Measurements from ENCODE around the gene DGCR2. TPM values are rescaled to one million over a fixed set of nuclear protein-coding genes. Genes with fewer than 3 reads are reported as not detected.
"Not testable (repeated sequence)": the region's sequence is repeated elsewhere in the genome, so short reads cannot be mapped to it uniquely, and the experiment has no call there.

Gene DGCR2
- total and polyA plus RNA-seq, 4 donors: 19.7 to 43.5 (median 32.2) TPM

- Histone ChIP-seq H3K9me3 (ENCODE audit: control insufficient read depth, low read length) (no peaks in the 10 kb centered on the region), H3K27ac (ENCODE audit: low read depth in 1 of 2, low read length in 2 of 2) (no peak overlapping the region), H3K36me3 (ENCODE audit: control insufficient read depth in 1 of 2, insufficient read depth in 2 of 2, low read length in 1 of 2) (peaks cover 2 to 9% of the 10 kb centered on the region in 2 donors), H3K4me3 (ENCODE audit: low read length in 2 of 2) (no peak overlapping the region), H3K27me3 (ENCODE audit: control insufficient read depth in 1 of 2, insufficient read depth in 2 of 2, low read length in 1 of 2) (no peaks in the 10 kb centered on the region), H3K4me1 (ENCODE audit: control insufficient read depth in 1 of 2, insufficient read depth in 2 of 2, low read length in 2 of 2) (no peaks in the 10 kb centered on the region)
- ATAC-seq (ENCODE audit: low FRiP score) (no peak), DNase-seq (peak; percentile 9 to 16)
- intact Hi-C loops (cut with DNase I): no loop called here
- 82 to 85% methylated on average over 8 of the region's 8 CpGs for WGBS, 2 donors
These were observed 82.8 kb downstream of the DGCR2 start for GRCh38 chr22:19039448-19039780.

- H3K36me3 ChIP-seq (ENCODE audit: control insufficient read depth in 1 of 2, insufficient read depth in 2 of 2, low read length in 1 of 2): peaks cover 2 to 9% of the 10 kb centered on the region in 2 donors
- no peaks in the 10 kb centered on the region for H3K27me3 ChIP-seq (ENCODE audit: control insufficient read depth in 1 of 2, insufficient read depth in 2 of 2, low read length in 1 of 2)
- intact Hi-C loops (cut with DNase I): no loop called here
- DNase-seq (peak; percentile 32 to 57), ATAC-seq (ENCODE audit: low FRiP score) (no peak)
- H3K27ac ChIP-seq (ENCODE audit: low read depth in 1 of 2, low read length in 2 of 2): no peak overlapping the region
- H3K4me3 ChIP-seq (ENCODE audit: low read length in 2 of 2): no peak overlapping the region
- no peaks in the 10 kb centered on the region for H3K9me3 ChIP-seq (ENCODE audit: control insufficient read depth, low read length)
- WGBS, 2 donors: 89% methylated on average over 24 of the region's 24 CpGs
- H3K4me1 ChIP-seq (ENCODE audit: control insufficient read depth in 1 of 2, insufficient read depth in 2 of 2, low read length in 2 of 2): no peaks in the 10 kb centered on the region
These were observed 83.3 kb downstream of the DGCR2 start for GRCh38 chr22:19038728-19039447.

GRCh38 chr22:19038164-19038546 is 84.1 kb downstream of the DGCR2 start:
- H3K27me3 ChIP-seq (ENCODE audit: control insufficient read depth in 1 of 2, insufficient read depth in 2 of 2, low read length in 1 of 2): no peaks in the 10 kb centered on the region
- no peaks in the 10 kb centered on the region for H3K4me1 ChIP-seq (ENCODE audit: control insufficient read depth in 1 of 2, insufficient read depth in 2 of 2, low read length in 2 of 2)
- H3K9me3 ChIP-seq (ENCODE audit: control insufficient read depth, low read length): no peaks in the 10 kb centered on the region
- ATAC-seq (ENCODE audit: low FRiP score): no peak
- intact Hi-C loops (cut with DNase I): no loop called here
- H3K4me3 ChIP-seq (ENCODE audit: low read length in 2 of 2): no peak overlapping the region
- H3K36me3 ChIP-seq (ENCODE audit: control insufficient read depth in 1 of 2, insufficient read depth in 2 of 2, low read length in 1 of 2): peaks cover 2 to 9% of the 10 kb centered on the region in 2 donors
- H3K27ac ChIP-seq (ENCODE audit: low read depth in 1 of 2, low read length in 2 of 2): no peak overlapping the region
- WGBS, 2 donors: 89 to 91% methylated on average over 5 of the region's 5 CpGs
- peak; percentile 21 to 59 for DNase-seq

GRCh38 chr22:19037282-19038163 is 84.7 kb downstream of the DGCR2 start:
- intact Hi-C loops (cut with DNase I): no loop called here
- H3K27me3 ChIP-seq (ENCODE audit: control insufficient read depth in 1 of 2, insufficient read depth in 2 of 2, low read length in 1 of 2): no peaks in the 10 kb centered on the region
- H3K4me1 ChIP-seq (ENCODE audit: control insufficient read depth in 1 of 2, insufficient read depth in 2 of 2, low read length in 2 of 2): no peaks in the 10 kb centered on the region
- H3K9me3 ChIP-seq (ENCODE audit: control insufficient read depth, low read length): no peaks in the 10 kb centered on the region
- no peak for ATAC-seq (ENCODE audit: low FRiP score)
- H3K27ac ChIP-seq (ENCODE audit: low read depth in 1 of 2, low read length in 2 of 2): no peak overlapping the region
- no peak overlapping the region for H3K4me3 ChIP-seq (ENCODE audit: low read length in 2 of 2)
- H3K36me3 ChIP-seq (ENCODE audit: control insufficient read depth in 1 of 2, insufficient read depth in 2 of 2, low read length in 1 of 2): peaks cover 2 to 9% of the 10 kb centered on the region in 2 donors
- WGBS, 2 donors: 84 to 88% methylated on average over 17 of the region's 17 CpGs
- peak in 1 of 2 donors; percentile 55 for DNase-seq

GRCh38 chr22:19036523-19037273 is 85.5 kb downstream of the DGCR2 start:
- Histone ChIP-seq H3K27me3 (ENCODE audit: control insufficient read depth in 1 of 2, insufficient read depth in 2 of 2, low read length in 1 of 2) (no peaks in the 10 kb centered on the region), H3K4me1 (ENCODE audit: control insufficient read depth in 1 of 2, insufficient read depth in 2 of 2, low read length in 2 of 2) (no peaks in the 10 kb centered on the region), H3K36me3 (ENCODE audit: control insufficient read depth in 1 of 2, insufficient read depth in 2 of 2, low read length in 1 of 2) (peaks cover 0 to 9% of the 10 kb centered on the region in 2 donors), H3K4me3 (ENCODE audit: low read length in 2 of 2) (no peak overlapping the region), H3K9me3 (ENCODE audit: control insufficient read depth, low read length) (no peaks in the 10 kb centered on the region), H3K27ac (ENCODE audit: low read depth in 1 of 2, low read length in 2 of 2) (no peak overlapping the region)
- DNase-seq (peak in 1 of 2 donors; percentile 75), ATAC-seq (ENCODE audit: low FRiP score) (no peak)
- 80 to 84% methylated on average over 17 of the region's 17 CpGs for WGBS, 2 donors
- intact Hi-C loops (cut with DNase I): no loop called here

- DNase-seq (no peak), ATAC-seq (ENCODE audit: low FRiP score) (no peak)
- no peaks in the 10 kb centered on the region for H3K27me3 ChIP-seq (ENCODE audit: control insufficient read depth in 1 of 2, insufficient read depth in 2 of 2, low read length in 1 of 2)
- peaks cover 0 to 9% of the 10 kb centered on the region in 2 donors for H3K36me3 ChIP-seq (ENCODE audit: control insufficient read depth in 1 of 2, insufficient read depth in 2 of 2, low read length in 1 of 2)
- H3K9me3 ChIP-seq (ENCODE audit: control insufficient read depth, low read length): no peaks in the 10 kb centered on the region
- WGBS, 2 donors: 79 to 86% methylated on average over 4 of the region's 4 CpGs
- H3K4me3 ChIP-seq (ENCODE audit: low read length in 2 of 2): no peak overlapping the region
- no peaks in the 10 kb centered on the region for H3K4me1 ChIP-seq (ENCODE audit: control insufficient read depth in 1 of 2, insufficient read depth in 2 of 2, low read length in 2 of 2)
- H3K27ac ChIP-seq (ENCODE audit: low read depth in 1 of 2, low read length in 2 of 2): no peak overlapping the region
- intact Hi-C loops (cut with DNase I): no loop called here
These were observed 86.0 kb downstream of the DGCR2 start for GRCh38 chr22:19036229-19036522.

GRCh38 chr22:19035474-19036228 is 86.6 kb downstream of the DGCR2 start:
- no peaks in the 10 kb centered on the region for H3K27me3 ChIP-seq (ENCODE audit: control insufficient read depth in 1 of 2, insufficient read depth in 2 of 2, low read length in 1 of 2)
- peak in 1 of 2 donors; percentile 68 for DNase-seq
- WGBS, 2 donors: 41 to 48% methylated on average over 14 of the region's 14 CpGs

GRCh38 chr22:19035126-19035473 is 87.1 kb downstream of the DGCR2 start:
- ATAC-seq (ENCODE audit: low FRiP score); H3K27me3 ChIP-seq (ENCODE audit: control insufficient read depth in 1 of 2, insufficient read depth in 2 of 2, low read length in 1 of 2); intact Hi-C loops (cut with DNase I); DNase-seq; H3K27ac ChIP-seq (ENCODE audit: low read depth in 1 of 2, low read length in 2 of 2); H3K4me1 ChIP-seq (ENCODE audit: control insufficient read depth in 1 of 2, insufficient read depth in 2 of 2, low read length in 2 of 2); H3K4me3 ChIP-seq (ENCODE audit: low read length in 2 of 2); H3K9me3 ChIP-seq (ENCODE audit: control insufficient read depth, low read length); H3K36me3 ChIP-seq (ENCODE audit: control insufficient read depth in 1 of 2, insufficient read depth in 2 of 2, low read length in 1 of 2): not testable (repeated sequence)
- 23 to 33% methylated on average over 3 to 6 of the region's 6 CpGs for WGBS, 2 donors

More at GRCh38 chr22:19035474-19036228, 86.6 kb downstream of the DGCR2 start:
- Histone ChIP-seq H3K9me3 (ENCODE audit: control insufficient read depth, low read length) (no peaks in the 10 kb centered on the region), H3K27ac (ENCODE audit: low read depth in 1 of 2, low read length in 2 of 2) (no peak overlapping the region), H3K4me1 (ENCODE audit: control insufficient read depth in 1 of 2, insufficient read depth in 2 of 2, low read length in 2 of 2) (no peaks in the 10 kb centered on the region), H3K4me3 (ENCODE audit: low read length in 2 of 2) (no peak overlapping the region), H3K36me3 (ENCODE audit: control insufficient read depth in 1 of 2, insufficient read depth in 2 of 2, low read length in 1 of 2) (peaks cover 0 to 9% of the 10 kb centered on the region in 2 donors)
- intact Hi-C loops (cut with DNase I): no loop called here
- no peak for ATAC-seq (ENCODE audit: low FRiP score)
